H1 (cell line): ENCODE data around the gene IQCK. TPM values are rescaled to one million over a fixed set of nuclear protein-coding genes. Genes with fewer than 3 reads are reported as not detected.

Experiments
- CTCF ChIA-PET: fragments of 300-600 bp; sonication (Branson Sonifier 250); formaldehyde crosslinking; loops from one replicate; lab custom pipeline; 2021; ENCODE audit not compliant: partially characterized antibody; lab: Charles Lee
- POLR2A ChIA-PET: fragments of 300-600 bp; sonication (Branson Sonifier 250); formaldehyde crosslinking; loops from one replicate; lab custom pipeline; 2021; ENCODE audit warnings: inconsistent platforms; ENCODE audit not compliant: partially characterized antibody; lab: Charles Lee
- DNase-seq, 2 experiments: peaks; one replicate each; pipeline versions ENCODE4 v3.0.0 to v3.0.0-alpha.2; 2010 to 2022; ENCODE audit warnings: low spot score in 2 of 2, low read depth in 1 of 2, mixed read lengths in 1 of 2
- FAIRE-seq: peaks from 2 replicates; lab custom pipeline; 2011; peaks lifted over from hg19 to GRCh38; lab: Jason Lieb, UNC
- H2AFZ ChIP-seq: 2 replicates; pipeline ENCODE4 v1.8.1; 2012; ENCODE audit warnings: low read length, inconsistent platforms
- H2AK5ac ChIP-seq: 2 replicates; pipeline ENCODE4 v1.6.1; 2013; ENCODE audit warnings: low read depth, low read length
- H2BK120ac ChIP-seq: replicated peaks from 2 replicates; pipeline ENCODE3; 2013; ENCODE audit warnings: low read depth, low read length, inconsistent platforms
- H2BK12ac ChIP-seq: 2 replicates; pipeline ENCODE4 v1.6.1; 2013; ENCODE audit warnings: low read depth, low read length
- H2BK15ac ChIP-seq: 2 replicates; pipeline ENCODE4 v1.6.1; 2013; ENCODE audit warnings: low read length
- H2BK20ac ChIP-seq: 2 replicates; pipeline ENCODE4 v1.6.1; 2013; ENCODE audit warnings: low read length
- H2BK5ac ChIP-seq: 2 replicates; pipeline ENCODE4 v1.6.1; 2013; ENCODE audit warnings: low read depth, low read length
- H3K14ac ChIP-seq: 2 replicates; pipeline ENCODE4 v1.6.1; 2013; ENCODE audit warnings: inconsistent platforms; ENCODE audit not compliant: insufficient read length
- H3K18ac ChIP-seq: 2 replicates; pipeline ENCODE4 v1.6.1; 2013; ENCODE audit warnings: low read length; ENCODE audit errors: extremely low read depth
- H3K23ac ChIP-seq: 2 replicates; pipeline ENCODE4 v1.6.1; 2013; ENCODE audit warnings: inconsistent platforms; ENCODE audit not compliant: insufficient read length
- H3K23me2 ChIP-seq: 2 replicates; pipeline ENCODE4 v1.6.1; 2013; ENCODE audit warnings: low read depth, low read length
- H3K27ac ChIP-seq: 2 replicates; pipeline ENCODE4 v1.6.1; 2011; ENCODE audit warnings: low read depth, low read length, inconsistent platforms
- H3K27me3 ChIP-seq, 4 experiments: replicated peaks in 1 of 4; 1 replicate in 1 of 4; 2 replicates in 3 of 4; pipeline versions ENCODE4 v1.6.1 to v1.8.1; 2011 to 2013; ENCODE audit warnings: low read length in 3 of 4, mild to moderate bottlenecking in 3 of 4, inconsistent platforms in 2 of 4, mixed read lengths in 2 of 4, moderate library complexity in 1 of 4; ENCODE audit not compliant: control insufficient read depth in 3 of 4, insufficient read depth in 3 of 4; ENCODE audit errors: extremely low read depth in 1 of 4
- H3K36me3 ChIP-seq, 4 experiments: 2 replicates each; pipeline versions ENCODE4 v1.6.1 to v1.8.1; 2011 to 2013; ENCODE audit warnings: mild to moderate bottlenecking in 4 of 4, low read length in 3 of 4, moderate library complexity in 2 of 4, control low read depth in 1 of 4, inconsistent platforms in 1 of 4; ENCODE audit not compliant: insufficient read depth in 4 of 4, control insufficient read depth in 2 of 4
- H3K4ac ChIP-seq: replicated peaks from 2 replicates; pipeline ENCODE3; 2013; ENCODE audit warnings: low read length, low read depth, mixed read lengths, inconsistent platforms; ENCODE audit not compliant: insufficient read length
- H3K4me1 ChIP-seq, 4 experiments: replicated peaks in 1 of 4; 1 replicate in 1 of 4; 2 replicates in 3 of 4; pipeline versions ENCODE4 v1.6.1 to v1.8.1; 2011 to 2013; ENCODE audit warnings: low read length in 3 of 4, inconsistent platforms in 2 of 4, mixed read lengths in 1 of 4; ENCODE audit not compliant: insufficient read depth in 4 of 4, control insufficient read depth in 3 of 4
- H3K4me2 ChIP-seq, 2 experiments: 2 replicates each; pipeline versions ENCODE4 v1.6.1 to v1.8.1; 2011 to 2013; ENCODE audit warnings: low read depth in 2 of 2, low read length in 2 of 2, control low read depth in 1 of 2, inconsistent platforms in 1 of 2, mild to moderate bottlenecking in 1 of 2; ENCODE audit not compliant: insufficient read depth in 1 of 2
- H3K4me3 ChIP-seq, 4 experiments: fragments of 200-600, 300-600 bp in 1 of 4; sonication (generic), shearing (Covaris generic), sonication (Bioruptor Twin) in 1 of 4; 2 replicates each; pipeline versions ENCODE4 v1.5.1 to v1.8.1; 2011 to 2016; ENCODE audit warnings: low read length in 4 of 4, low read depth in 3 of 4, control low read depth in 2 of 4, inconsistent platforms in 2 of 4, mild to moderate bottlenecking in 2 of 4, mixed read lengths in 1 of 4, moderate library complexity in 1 of 4; ENCODE audit not compliant: insufficient read depth in 2 of 4; ENCODE audit errors: extremely low read depth in 1 of 4
- H3K56ac ChIP-seq: replicated peaks from 2 replicates; pipeline ENCODE3; 2013; ENCODE audit warnings: low read depth, mild to moderate bottlenecking, mixed read lengths, low read length, inconsistent platforms; ENCODE audit not compliant: insufficient read length
- H3K79me1 ChIP-seq: 2 replicates; pipeline ENCODE4 v1.6.1; 2013; ENCODE audit warnings: low read depth, low read length, control low read depth
- H3K79me2 ChIP-seq, 2 experiments: 2 replicates each; pipeline versions ENCODE4 v1.6.1 to v1.8.1; 2012 to 2013; ENCODE audit warnings: low read length in 2 of 2, mild to moderate bottlenecking in 2 of 2, inconsistent platforms in 1 of 2; ENCODE audit not compliant: insufficient read depth in 2 of 2, control insufficient read depth in 1 of 2
- H3K9ac ChIP-seq, 4 experiments: replicated peaks in 1 of 4; 1 replicate in 1 of 4; 2 replicates in 3 of 4; pipeline versions ENCODE4 v1.6.1 to v1.8.1; 2011 to 2013; ENCODE audit warnings: low read depth in 3 of 4, low read length in 3 of 4, control low read depth in 2 of 4, mild to moderate bottlenecking in 2 of 4, moderate library complexity in 2 of 4, inconsistent platforms in 1 of 4; ENCODE audit errors: extremely low read depth in 1 of 4
- H3K9me3 ChIP-seq, 2 experiments: 2 replicates each; pipeline versions ENCODE4 v1.6.1 to v1.8.1; 2012 to 2013; ENCODE audit warnings: mild to moderate bottlenecking in 2 of 2, moderate library complexity in 2 of 2, control low read depth in 1 of 2, inconsistent platforms in 1 of 2, low read depth in 1 of 2, low read length in 1 of 2, mixed read lengths in 1 of 2; ENCODE audit not compliant: insufficient read depth in 2 of 2
- H4K20me1 ChIP-seq, 2 experiments: replicated peaks in 1 of 2; 2 replicates each; pipeline versions ENCODE3 to v1.8.1; 2011 to 2013; ENCODE audit warnings: inconsistent platforms in 2 of 2, low read length in 2 of 2, mild to moderate bottlenecking in 1 of 2; ENCODE audit not compliant: insufficient read depth in 2 of 2, control insufficient read depth in 1 of 2
- H4K5ac ChIP-seq: 2 replicates; pipeline ENCODE4 v1.6.1; 2013; ENCODE audit warnings: low read length, low read depth, mixed read lengths, inconsistent platforms; ENCODE audit not compliant: insufficient read length
- H4K8ac ChIP-seq: 2 replicates; pipeline ENCODE4 v1.8.0; 2013; ENCODE audit warnings: mild to moderate bottlenecking, moderate library complexity, low read length, inconsistent platforms; ENCODE audit not compliant: insufficient read depth; ENCODE audit errors: extremely low read depth
- H4K91ac ChIP-seq: replicated peaks from 2 replicates; pipeline ENCODE3; 2013; ENCODE audit warnings: low read length, mixed read lengths, inconsistent platforms; ENCODE audit not compliant: insufficient read length
- HDAC2 ChIP-seq, 2 experiments: fragments of 300-600 bp in 1 of 2; sonication (generic) in 1 of 2; IDR thresholded peaks; 2 replicates each; pipeline ENCODE4 v1.6.1; 2011 to 2012; ENCODE audit warnings: low read depth in 2 of 2, low read length in 2 of 2, mild to moderate bottlenecking in 2 of 2, moderate library complexity in 2 of 2, borderline replicate concordance in 1 of 2, inconsistent platforms in 1 of 2
- NANOG ChIP-seq: IDR thresholded peaks from 2 replicates; pipeline ENCODE4 v1.6.1; 2011; ENCODE audit warnings: low read length, low read depth, mild to moderate bottlenecking, inconsistent platforms; ENCODE audit not compliant: insufficient read depth, poor library complexity, severe bottlenecking
- RBBP5 ChIP-seq: IDR thresholded peaks from 2 replicates; pipeline ENCODE4 v1.7.1; 2012; ENCODE audit warnings: low read depth, mild to moderate bottlenecking, inconsistent platforms, low read length, moderate library complexity, borderline replicate concordance
- SP1 ChIP-seq: IDR thresholded peaks from 2 replicates; pipeline ENCODE4 v1.6.1; 2011; ENCODE audit warnings: low read depth, low read length
- WGBS, 2 experiments: shearing (Covaris generic) in 1 of 2; methylation state at CpG; one replicate each; pipeline versions ENCODE4 v1.1.6 to v1.1.7; 2013 to 2015; ENCODE audit warnings: low lambda C conversion rate in 2 of 2, mixed read lengths in 2 of 2, inconsistent platforms in 1 of 2, low coverage in 1 of 2, missing lambda C conversion rate in 1 of 2; ENCODE audit not compliant: insufficient replicate concordance in 2 of 2, insufficient coverage in 1 of 2, insufficient read length in 1 of 2; ENCODE audit errors: extremely low coverage in 1 of 2, missing lambda C conversion rate in 1 of 2; 5-methylcytosine and 5-hydroxymethylcytosine counted together
- polyA plus RNA-seq, 7 experiments: library from polyadenylated mRNA; depleted of rRNA in 3 of 7; stranded (reverse) in 5 of 7; unstranded in 2 of 7; fragments of >200 nt in 5 of 7; fragments of 200-250 nt in 2 of 7; gene quantifications; 1 replicate in 5 of 7; 2 replicates in 1 of 7; 4 replicates in 1 of 7; pipeline versions ENCODE4 v1.2.1 to v1.2.3, GENCODE V29; 2011 to 2013; ENCODE audit warnings: missing spikeins in 2 of 7, mixed read lengths in 2 of 7
- total RNA-seq: library from RNA; stranded (reverse); fragmentation: NEBNext Ultra II Directional; extraction: Animal tissue kit (Norgen Biotek cat#: 25700); gene quantifications from 2 replicates; pipeline ENCODE4 v1.2.1, GENCODE V29; 2021

The IQCK gene
- total and polyA plus RNA-seq, 2 of the 8 experiments (the other 6 are each of a cell fraction or from before 2014, with no cell fraction given), result 6.2 to 9.3 TPM

GRCh38 chr16:19757026-19757425 is 39.0 kb downstream of the IQCK start:
- CTCF ChIA-PET, result no interaction called here
- TF ChIP-seq NANOG (no peak), RBBP5 (no peak), HDAC2 (IDR thresholded peaks at IDR 0.05; ENCODE audit: borderline replicate concordance in 1 of 2, low read depth in 2 of 2, low read length in 2 of 2) (no peak), SP1 (no peak)

More at GRCh38 chr16:19757026-19757425, 39.0 kb downstream of the IQCK start:
- H3K79me1 ChIP-seq, result no peaks in the 10 kb centered on the region
- FAIRE-seq, result no peak
- no peak overlapping the region for H4K91ac ChIP-seq
- DNase-seq, result no peak
- no peaks in the 10 kb centered on the region for H3K4me1 ChIP-seq
- no peak overlapping the region for H4K8ac ChIP-seq
- H3K4ac ChIP-seq, result no peak overlapping the region
- H3K23ac ChIP-seq, result no peak overlapping the region
- POLR2A ChIA-PET, result interaction anchor here (0.6 kb wide), 1 partner anchor 96 kb away, joined by 4 read pairs; no protein-coding TSS in a partner anchor
- H3K27ac ChIP-seq, result no peak overlapping the region
- H4K5ac ChIP-seq, result no peak overlapping the region
- H2BK20ac ChIP-seq, result no peak overlapping the region
- H3K18ac ChIP-seq, result no peak overlapping the region
- no peak overlapping the region for H3K4me2 ChIP-seq
- no peak overlapping the region for H3K56ac ChIP-seq
- no peaks in the 10 kb centered on the region for H4K20me1 ChIP-seq
- H2AFZ ChIP-seq, result no peak overlapping the region
- no peak overlapping the region for H2AK5ac ChIP-seq
- no peak overlapping the region for H3K9ac ChIP-seq
- H3K9me3 ChIP-seq, result no peaks in the 10 kb centered on the region
- no peak overlapping the region for H2BK15ac ChIP-seq
- H2BK120ac ChIP-seq, result no peak overlapping the region
- no peaks in the 10 kb centered on the region for H3K36me3 ChIP-seq
- H2BK12ac ChIP-seq, result no peak overlapping the region
- H3K4me3 ChIP-seq, result no peak overlapping the region
- no peaks in the 10 kb centered on the region for H3K79me2 ChIP-seq
- H3K27me3 ChIP-seq, result no peaks in the 10 kb centered on the region
- no peak overlapping the region for H2BK5ac ChIP-seq
- H3K14ac ChIP-seq, result no peak overlapping the region
- H3K23me2 ChIP-seq, result no peaks in the 10 kb centered on the region
- WGBS, 2 experiments, result 90% methylated on average over 5 of the region's 5 CpGs; no CpG with 5 or more reads in 1 of the 2 experiments
